Peyer's patch (tissue), 4 donors: ENCODE measurements around the gene NT5DC4. TPM values are rescaled to one million over a fixed set of nuclear protein-coding genes. Genes with fewer than 3 reads are reported as not detected.
"Not testable (repeated sequence)": the region's sequence is repeated elsewhere in the genome, so short reads cannot be mapped to it uniquely, and the experiment has no call there.

Experiments used
- DNase-seq, 3 donors: peaks; one replicate each; pipeline ENCODE4 v3.0.0-alpha.2; 2017 to 2019
- H3K27ac ChIP-seq, 4 donors: fragments of 200-600 bp; sonication (generic); one replicate each; pipeline ENCODE4 v1.5.1; 2016 to 2019
- H3K27me3 ChIP-seq, 2 donors: fragments of 200-600 bp; sonication (generic); one replicate each; pipeline ENCODE4 v1.5.1; 2019
- H3K36me3 ChIP-seq, 3 donors: fragments of 200-600 bp; sonication (generic); one replicate each; pipeline ENCODE4 v1.5.1; 2016 to 2019
- H3K4me1 ChIP-seq, 4 donors: fragments of 200-600 bp; sonication (generic); one replicate each; pipeline ENCODE4 v1.5.1; 2016 to 2019
- H3K4me3 ChIP-seq, 4 donors: fragments of 200-600 bp; sonication (generic); 1 replicate in 3 of 4; 2 replicates in 1 of 4; pipeline ENCODE4 v1.5.1; 2016 to 2019; ENCODE audit warnings: mild to moderate bottlenecking in 1 of 4
- H3K9me3 ChIP-seq, 4 donors: fragments of 200-600 bp; sonication (generic); one replicate each; pipeline ENCODE4 v1.5.1; 2016 to 2019; ENCODE audit warnings: mild to moderate bottlenecking in 1 of 4
- POLR2A ChIP-seq, 2 donors: fragments of 450-650 bp; IDR thresholded peaks; one replicate each; pipeline ENCODE4 v1.5.1; 2017; ENCODE audit warnings: antibody characterized with exemption in 2 of 2, mild to moderate bottlenecking in 2 of 2, moderate library complexity in 2 of 2
- total RNA-seq, 4 donors: library from RNA; depleted of rRNA; stranded (reverse); fragments of >200 nt; gene quantifications; one replicate each; pipeline ENCODE4 v1.1.0, GENCODE V29; 2016
- TF ChIP-seq, protein P1 (sequence below), 6 experiments: fragments of 450-650 bp in 4 of 6; fragments of 200-600 bp in 2 of 6; sonication (generic) in 1 of 6; IDR thresholded peaks; one replicate each; pipeline ENCODE4 v1.5.1; 2017 to 2019; ENCODE audit warnings: antibody characterized with exemption in 6 of 6, mild to moderate bottlenecking in 3 of 6, moderate library complexity in 1 of 6

The NT5DC4 gene
- total RNA-seq, 4 donors from 2014 or later = 5.8 TPM; not detected in 3

DNA sequence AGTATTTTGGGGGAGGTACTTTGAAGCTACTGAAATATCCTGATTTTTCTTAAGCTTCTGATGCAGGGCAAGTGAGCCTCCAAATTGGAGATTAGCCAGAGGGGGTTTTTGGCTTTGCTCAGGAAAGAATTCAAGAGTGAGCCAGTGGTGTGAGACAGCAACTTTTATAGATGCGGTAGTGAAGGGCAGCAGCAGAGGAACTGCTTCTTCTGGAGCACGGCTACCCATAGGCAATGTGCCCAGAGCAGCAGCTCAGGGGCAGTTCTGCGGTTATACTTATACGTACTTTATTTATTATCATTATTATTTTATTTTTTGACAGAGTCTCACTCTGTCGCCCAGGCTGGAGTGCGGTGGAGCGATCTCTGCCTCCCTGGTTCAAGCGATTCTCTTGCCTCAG is 19.8 kb upstream of the NT5DC4 start:
- peak in 2 of 3 donors; percentile 18 to 46 for DNase-seq
- Histone ChIP-seq H3K4me3 (no peak overlapping the region), H3K36me3 (no peaks in the 10 kb centered on the region), H3K27ac (peak overlapping the region in 3 of 4 donors; percentile 13 to 50 (median 27)), H3K9me3 (no peaks in the 10 kb centered on the region), H3K4me1 (peaks cover 0 to 4% (median under 1%) of the 10 kb centered on the region in 4 donors), H3K27me3 (no peaks in the 10 kb centered on the region)
- TF ChIP-seq POLR2A (IDR thresholded peaks at IDR 0.05) = no peak
- TF ChIP-seq, protein P1, sequence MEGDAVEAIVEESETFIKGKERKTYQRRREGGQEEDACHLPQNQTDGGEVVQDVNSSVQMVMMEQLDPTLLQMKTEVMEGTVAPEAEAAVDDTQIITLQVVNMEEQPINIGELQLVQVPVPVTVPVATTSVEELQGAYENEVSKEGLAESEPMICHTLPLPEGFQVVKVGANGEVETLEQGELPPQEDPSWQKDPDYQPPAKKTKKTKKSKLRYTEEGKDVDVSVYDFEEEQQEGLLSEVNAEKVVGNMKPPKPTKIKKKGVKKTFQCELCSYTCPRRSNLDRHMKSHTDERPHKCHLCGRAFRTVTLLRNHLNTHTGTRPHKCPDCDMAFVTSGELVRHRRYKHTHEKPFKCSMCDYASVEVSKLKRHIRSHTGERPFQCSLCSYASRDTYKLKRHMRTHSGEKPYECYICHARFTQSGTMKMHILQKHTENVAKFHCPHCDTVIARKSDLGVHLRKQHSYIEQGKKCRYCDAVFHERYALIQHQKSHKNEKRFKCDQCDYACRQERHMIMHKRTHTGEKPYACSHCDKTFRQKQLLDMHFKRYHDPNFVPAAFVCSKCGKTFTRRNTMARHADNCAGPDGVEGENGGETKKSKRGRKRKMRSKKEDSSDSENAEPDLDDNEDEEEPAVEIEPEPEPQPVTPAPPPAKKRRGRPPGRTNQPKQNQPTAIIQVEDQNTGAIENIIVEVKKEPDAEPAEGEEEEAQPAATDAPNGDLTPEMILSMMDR (IDR thresholded peaks at IDR 0.05) = no peak

DNA sequence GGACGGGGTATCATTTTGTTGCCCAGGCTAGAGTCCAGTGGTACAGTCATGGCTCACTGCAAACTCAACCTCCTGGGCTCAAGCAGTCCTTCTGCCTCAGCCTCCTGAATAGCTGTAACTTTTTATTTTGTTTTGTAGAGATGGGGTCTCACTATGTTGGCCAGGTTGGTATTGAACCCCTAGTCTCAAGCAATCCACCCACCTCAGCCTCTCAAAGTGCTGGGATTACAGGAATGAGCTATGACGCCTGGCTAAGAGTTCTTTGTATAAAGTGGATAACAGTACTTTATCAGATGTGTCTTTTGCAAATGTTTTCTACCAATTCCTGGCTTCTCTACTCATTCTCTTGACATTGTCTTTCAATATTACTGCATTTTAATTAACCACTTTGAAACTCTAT is 17.1 kb upstream of the NT5DC4 start:
- H3K27ac ChIP-seq = no peak overlapping the region
- H3K36me3 ChIP-seq = no peaks in the 10 kb centered on the region
- TF ChIP-seq, protein P1 (IDR thresholded peaks at IDR 0.05) = no peak
- TF ChIP-seq POLR2A (IDR thresholded peaks at IDR 0.05) = no peak
- H3K4me1 ChIP-seq = peaks cover 0 to 6% (median 4%) of the 10 kb centered on the region in 4 donors
- H3K9me3 ChIP-seq = no peaks in the 10 kb centered on the region
- H3K27me3 ChIP-seq = no peaks in the 10 kb centered on the region
- no peak overlapping the region for H3K4me3 ChIP-seq
- no peak for DNase-seq

DNA sequence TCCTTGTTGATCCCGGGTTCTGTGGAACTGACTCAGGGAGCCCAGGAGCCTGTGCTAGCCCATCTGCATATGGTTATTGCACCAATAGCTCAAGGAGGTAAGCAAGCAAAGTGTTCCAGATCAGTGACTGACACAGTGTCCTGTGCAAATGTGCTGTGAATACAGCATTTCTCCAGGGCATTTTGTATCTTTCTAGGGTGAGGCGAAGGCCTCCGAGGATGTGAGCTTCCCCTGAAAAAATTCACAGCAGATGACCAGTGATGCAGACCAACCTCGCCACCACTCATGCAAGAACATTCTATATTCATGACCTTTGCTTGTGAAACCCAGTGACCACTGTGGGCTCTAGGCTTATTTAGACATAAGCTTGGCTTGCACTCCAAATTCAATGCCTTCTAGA is 15.2 kb upstream of the NT5DC4 start:
- H3K4me1 ChIP-seq = peaks cover 0 to 6% (median 4%) of the 10 kb centered on the region in 4 donors
- peak in 1 of 3 donors; percentile 40 for DNase-seq

DNA sequence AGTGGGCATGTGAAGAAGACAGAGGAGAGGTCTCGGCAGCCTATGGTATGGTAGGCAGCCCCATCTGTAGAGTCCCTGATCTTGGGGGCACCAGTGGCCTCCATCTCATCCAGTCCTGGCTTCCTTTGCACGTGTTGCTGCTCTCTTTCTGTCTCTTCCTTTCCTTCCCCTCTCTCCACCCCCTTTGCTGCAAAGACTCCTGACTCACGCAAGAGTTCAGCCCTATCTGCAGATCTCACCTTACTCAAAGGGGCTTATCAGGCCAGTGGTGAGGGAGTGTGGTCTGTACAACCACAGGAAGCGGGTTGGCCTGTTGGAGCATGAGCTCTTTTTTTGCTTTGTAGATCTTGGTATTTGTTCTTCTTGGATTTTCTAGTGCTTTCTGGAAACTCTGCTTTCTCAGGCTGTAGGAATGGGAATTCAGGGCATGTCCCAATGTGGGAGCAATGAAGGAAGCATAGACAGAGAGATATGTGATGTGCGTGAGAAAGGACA is 14.6 kb upstream of the NT5DC4 start:
- H3K4me3 ChIP-seq = no peak overlapping the region
- no peaks in the 10 kb centered on the region for H3K36me3 ChIP-seq
- TF ChIP-seq, protein P1 (IDR thresholded peaks at IDR 0.05) = no peak
- TF ChIP-seq POLR2A (IDR thresholded peaks at IDR 0.05) = no peak
- H3K9me3 ChIP-seq = no peaks in the 10 kb centered on the region
- peaks cover 0 to 6% (median 4%) of the 10 kb centered on the region in 4 donors for H3K4me1 ChIP-seq
- H3K27me3 ChIP-seq = no peaks in the 10 kb centered on the region
- peak in 2 of 3 donors; percentile 53 to 73 for DNase-seq
- H3K27ac ChIP-seq = no peak overlapping the region

More for the DNA sequence above, 15.2 kb upstream of the NT5DC4 start:
- Histone ChIP-seq H3K36me3 (no peaks in the 10 kb centered on the region), H3K9me3 (no peaks in the 10 kb centered on the region), H3K4me3 (no peak overlapping the region), H3K27ac (no peak overlapping the region), H3K27me3 (no peaks in the 10 kb centered on the region)
- no peak for TF ChIP-seq POLR2A (IDR thresholded peaks at IDR 0.05)
- TF ChIP-seq, protein P1 (IDR thresholded peaks at IDR 0.05) = no peak

DNA sequence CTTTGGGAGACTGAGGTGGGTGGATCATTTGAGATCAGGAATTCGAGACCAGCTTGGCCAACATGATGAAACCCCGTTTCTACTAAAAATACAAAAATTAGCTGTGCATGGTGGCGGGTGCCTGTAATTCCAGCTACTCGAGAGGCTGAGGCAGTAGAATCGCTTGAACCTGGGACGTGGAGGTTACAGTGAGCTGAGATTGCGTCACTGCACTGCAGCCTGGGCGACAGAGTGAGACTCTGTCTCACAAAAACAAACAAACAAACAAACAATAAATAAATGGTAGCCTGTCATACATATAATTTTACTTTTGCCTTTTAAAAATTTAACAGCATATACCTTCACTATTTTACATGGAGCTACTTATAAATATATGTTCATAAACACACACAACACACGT is 13.9 kb upstream of the NT5DC4 start:
- H3K4me3 ChIP-seq, H3K4me1 ChIP-seq, H3K9me3 ChIP-seq, H3K36me3 ChIP-seq, H3K27ac ChIP-seq, H3K27me3 ChIP-seq: not testable (repeated sequence)
- peak in 1 of 3 donors; percentile 14 for DNase-seq

DNA sequence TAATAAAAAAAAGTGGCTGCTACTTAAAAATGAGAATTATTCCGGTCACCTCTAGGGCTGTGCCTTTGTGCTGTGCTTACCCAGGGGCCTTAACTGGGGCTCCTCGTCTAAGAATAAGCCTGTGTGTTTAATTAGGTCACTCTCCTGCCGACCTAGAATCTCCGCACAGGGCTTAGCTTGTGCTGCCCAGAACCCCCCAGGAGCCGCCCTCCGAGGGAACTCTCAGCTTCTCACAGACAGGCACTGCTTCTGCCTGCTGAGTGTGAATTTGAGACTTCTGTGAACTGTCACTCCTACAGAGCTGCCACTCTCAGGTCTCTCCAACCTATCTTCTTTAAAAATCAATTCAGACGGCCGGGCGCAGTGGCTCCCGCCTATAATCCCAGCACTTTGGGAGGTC is 11.9 kb upstream of the NT5DC4 start:
- H3K27ac ChIP-seq = peak overlapping the region in 1 of 4 donors; percentile 8
- H3K27me3 ChIP-seq = no peaks in the 10 kb centered on the region
- peak in 1 of 3 donors; percentile 38 for DNase-seq
- no peaks in the 10 kb centered on the region for H3K36me3 ChIP-seq
- H3K4me1 ChIP-seq = peaks cover 0 to 6% (median 4%) of the 10 kb centered on the region in 4 donors
- no peak overlapping the region for H3K4me3 ChIP-seq
- H3K9me3 ChIP-seq = no peaks in the 10 kb centered on the region
- TF ChIP-seq, protein P1 (IDR thresholded peaks at IDR 0.05) = no peak
